Nephron progenitor cell (in vitro differentiated cells): Measurements from ENCODE around the gene EXTL1.

Source experiments
- DNase-seq: peaks from one replicate; pipeline ENCODE4 v3.0.0; 2021
- H3K27ac Mint-ChIP-seq: 2 replicates; pipeline ENCODE4 v1.8.0; 2021; ENCODE audit warnings: mild to moderate bottlenecking, moderate library complexity, mixed read lengths
- H3K27me3 Mint-ChIP-seq: 2 replicates; pipeline ENCODE4 v1.8.0; 2021; ENCODE audit warnings: mild to moderate bottlenecking, low read depth, mixed read lengths; ENCODE audit not compliant: poor library complexity
- H3K36me3 Mint-ChIP-seq: 2 replicates; pipeline ENCODE4 v1.8.0; 2021; ENCODE audit warnings: low read depth, mixed read lengths
- H3K4me1 Mint-ChIP-seq: 2 replicates; pipeline ENCODE4 v1.8.0; 2021; ENCODE audit warnings: mixed read lengths
- H3K4me3 Mint-ChIP-seq: 2 replicates; pipeline ENCODE4 v1.8.0; 2021; ENCODE audit warnings: mild to moderate bottlenecking, moderate library complexity, mixed read lengths
- H3K9me3 Mint-ChIP-seq: 2 replicates; pipeline ENCODE4 v1.8.0; 2021; ENCODE audit warnings: mild to moderate bottlenecking, moderate library complexity, mixed read lengths
- CTCF ChIP-seq: fragments of 200-600 bp; sonication (generic); IDR thresholded peaks from 2 replicates; pipeline ENCODE4 v1.5.0; 2021; ENCODE audit warnings: antibody characterized with exemption

Gene EXTL1

GRCh38 chr1:26070296-26070962 is 48.9 kb downstream of the EXTL1 start:
- H3K36me3 Mint-ChIP-seq, result no peaks in the 10 kb centered on the region
- no peaks in the 10 kb centered on the region for H3K9me3 Mint-ChIP-seq
- peaks cover 46% of the 10 kb centered on the region for H3K4me1 Mint-ChIP-seq
- peaks cover 21% of the 10 kb centered on the region for H3K27me3 Mint-ChIP-seq
- TF ChIP-seq CTCF, result no peak
- no peak overlapping the region for H3K27ac Mint-ChIP-seq
- DNase-seq, result no peak
- no peak overlapping the region for H3K4me3 Mint-ChIP-seq

GRCh38 chr1:26070963-26071342 is 49.4 kb downstream of the EXTL1 start:
- Mint-ChIP-seq H3K4me3 (no peak overlapping the region), H3K9me3 (no peaks in the 10 kb centered on the region), H3K36me3 (no peaks in the 10 kb centered on the region), H3K27ac (no peak overlapping the region), H3K4me1 (peaks cover 44% of the 10 kb centered on the region), H3K27me3 (peaks cover 20% of the 10 kb centered on the region)
- DNase-seq, result no peak
- TF ChIP-seq CTCF, result no peak

- Mint-ChIP-seq H3K4me3 (no peak overlapping the region), H3K36me3 (no peaks in the 10 kb centered on the region), H3K27me3 (peaks cover 23% of the 10 kb centered on the region), H3K27ac (peak overlapping the region; percentile 20), H3K9me3 (no peaks in the 10 kb centered on the region), H3K4me1 (peaks cover 31% of the 10 kb centered on the region)
- TF ChIP-seq CTCF, result no peak
- no peak for DNase-seq
These were observed 50.7 kb downstream of the EXTL1 start for GRCh38 chr1:26072305-26072704.

- TF ChIP-seq CTCF, result no peak
- Mint-ChIP-seq H3K4me3 (no peak overlapping the region), H3K9me3 (no peaks in the 10 kb centered on the region), H3K27ac (no peak overlapping the region), H3K4me1 (peaks cover 29% of the 10 kb centered on the region), H3K27me3 (peaks cover 32% of the 10 kb centered on the region), H3K36me3 (no peaks in the 10 kb centered on the region)
- no peak for DNase-seq
These were observed 54.0 kb downstream of the EXTL1 start for GRCh38 chr1:26075421-26076144.

- Mint-ChIP-seq H3K36me3 (no peaks in the 10 kb centered on the region), H3K4me3 (no peak overlapping the region), H3K27me3 (peaks cover 25% of the 10 kb centered on the region), H3K9me3 (no peaks in the 10 kb centered on the region), H3K27ac (no peak overlapping the region), H3K4me1 (peaks cover 21% of the 10 kb centered on the region)
- no peak for DNase-seq
- TF ChIP-seq CTCF, result no peak
These were observed 55.9 kb downstream of the EXTL1 start for GRCh38 chr1:26077524-26077923.
